Thyroid gland (tissue), 4 donors: ENCODE measurements around the gene WFDC1.

Experiments
- POLR2A ChIP-seq, 2 donors: fragments of 450-650 bp; IDR thresholded peaks; one replicate each; pipeline ENCODE4 v1.6.1; 2017; ENCODE audit warnings: antibody characterized with exemption in 2 of 2, mild to moderate bottlenecking in 2 of 2, moderate library complexity in 1 of 2
- TF ChIP-seq, protein P1 (sequence below), 6 experiments: fragments of 200-600 bp in 3 of 6; fragments of 450-650 bp in 3 of 6; sonication (generic) in 3 of 6; IDR thresholded peaks; one replicate each; pipeline ENCODE4 v1.5.1; 2016 to 2019; ENCODE audit warnings: antibody characterized with exemption in 6 of 6, mild to moderate bottlenecking in 2 of 6, inconsistent platforms in 1 of 6, moderate library complexity in 1 of 6

DNA sequence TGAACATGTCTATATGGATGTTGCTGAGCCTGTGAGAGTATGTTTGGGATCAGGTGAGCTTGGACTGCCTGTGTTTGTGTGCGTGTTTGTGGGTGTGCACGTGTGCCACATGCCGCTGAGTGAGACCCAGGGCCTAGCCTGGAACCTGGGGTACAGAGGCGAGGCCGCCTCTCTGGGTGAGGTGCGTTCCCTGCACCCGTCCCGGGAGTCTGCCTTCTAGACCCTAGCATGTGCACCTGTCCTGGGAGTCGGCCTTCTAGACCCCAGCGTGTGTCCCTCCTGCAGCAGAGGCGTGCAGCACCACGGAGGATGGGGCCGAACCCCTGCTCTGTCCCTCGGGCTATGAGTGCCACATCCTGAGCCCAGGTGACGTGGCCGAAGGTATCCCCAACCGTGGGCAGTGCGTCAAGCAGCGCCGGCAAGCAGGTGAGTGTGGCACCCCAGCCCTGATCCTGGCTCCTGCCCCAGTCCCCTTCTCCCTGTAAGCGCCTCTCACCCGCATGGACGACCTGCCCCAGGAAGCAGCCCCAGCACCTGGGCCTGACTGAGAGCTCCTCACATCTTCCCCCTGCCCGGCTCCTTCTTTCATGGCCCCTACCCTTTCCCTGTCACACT, 24.6 kb downstream of the WFDC1 start:
- TF ChIP-seq POLR2A (IDR thresholded peaks at IDR 0.05) = no peak
- TF ChIP-seq, protein P1, sequence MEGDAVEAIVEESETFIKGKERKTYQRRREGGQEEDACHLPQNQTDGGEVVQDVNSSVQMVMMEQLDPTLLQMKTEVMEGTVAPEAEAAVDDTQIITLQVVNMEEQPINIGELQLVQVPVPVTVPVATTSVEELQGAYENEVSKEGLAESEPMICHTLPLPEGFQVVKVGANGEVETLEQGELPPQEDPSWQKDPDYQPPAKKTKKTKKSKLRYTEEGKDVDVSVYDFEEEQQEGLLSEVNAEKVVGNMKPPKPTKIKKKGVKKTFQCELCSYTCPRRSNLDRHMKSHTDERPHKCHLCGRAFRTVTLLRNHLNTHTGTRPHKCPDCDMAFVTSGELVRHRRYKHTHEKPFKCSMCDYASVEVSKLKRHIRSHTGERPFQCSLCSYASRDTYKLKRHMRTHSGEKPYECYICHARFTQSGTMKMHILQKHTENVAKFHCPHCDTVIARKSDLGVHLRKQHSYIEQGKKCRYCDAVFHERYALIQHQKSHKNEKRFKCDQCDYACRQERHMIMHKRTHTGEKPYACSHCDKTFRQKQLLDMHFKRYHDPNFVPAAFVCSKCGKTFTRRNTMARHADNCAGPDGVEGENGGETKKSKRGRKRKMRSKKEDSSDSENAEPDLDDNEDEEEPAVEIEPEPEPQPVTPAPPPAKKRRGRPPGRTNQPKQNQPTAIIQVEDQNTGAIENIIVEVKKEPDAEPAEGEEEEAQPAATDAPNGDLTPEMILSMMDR (IDR thresholded peaks at IDR 0.05) = no peak
